SIG-M5 (cell line): Measurements from ENCODE around the gene CORO7.
"Not testable (repeated sequence)": the region's sequence is repeated elsewhere in the genome, so short reads cannot be mapped to it uniquely, and the experiment has no call there.

Source experiments
- DNase-seq: peaks from one replicate; lab custom pipeline; 2025; lab: John Stamatoyannopoulos, UW

The CORO7 gene

GRCh38 chr16:4354512-4355409 is 61.6 kb downstream of the CORO7 start:
- no peak for DNase-seq

- DNase-seq = no peak
These were observed 62.7 kb downstream of the CORO7 start for GRCh38 chr16:4353675-4354074.

- no peak for DNase-seq
These were observed 63.6 kb downstream of the CORO7 start for GRCh38 chr16:4352843-4353242.

- no peak for DNase-seq
These were observed 64.5 kb downstream of the CORO7 start for GRCh38 chr16:4351880-4352279.

- DNase-seq = peak; percentile 30
These were observed 65.4 kb downstream of the CORO7 start, which contains the start of gene PAM16 for GRCh38 chr16:4350787-4351659. PAM16 (minus strand) TSS chr16:4351321; CDS start chr16:4351234, 87 bp downstream.

- no peak for DNase-seq
These were observed 66.0 kb downstream of the CORO7 start for GRCh38 chr16:4350365-4350786.

- no peak for DNase-seq
These were observed 67.1 kb downstream of the CORO7 start for GRCh38 chr16:4349332-4349731.

GRCh38 chr16:4347765-4348509 is 68.5 kb downstream of the CORO7 start:
- DNase-seq = no peak

- peak; percentile 56 for DNase-seq
These were observed 69.4 kb downstream of the CORO7 start for GRCh38 chr16:4347010-4347409.

- DNase-seq = no peak
These were observed 70.3 kb downstream of the CORO7 start for GRCh38 chr16:4345836-4346781.

GRCh38 chr16:4344983-4345835 is 71.2 kb downstream of the CORO7 start:
- DNase-seq = no peak

- not testable (repeated sequence) for DNase-seq
These were observed 72.0 kb downstream of the CORO7 start for GRCh38 chr16:4344300-4344982.

- DNase-seq = no peak
These were observed 73.3 kb downstream of the CORO7 start for GRCh38 chr16:4342866-4343744.

GRCh38 chr16:4341250-4341649 is 75.1 kb downstream of the CORO7 start:
- no peak for DNase-seq

- no peak for DNase-seq
These were observed 76.0 kb downstream of the CORO7 start for GRCh38 chr16:4340443-4340842.

- no peak for DNase-seq
These were observed 76.5 kb downstream of the CORO7 start for GRCh38 chr16:4339909-4340308.

- no peak for DNase-seq
These were observed 76.9 kb downstream of the CORO7 start for GRCh38 chr16:4339455-4339854.

- DNase-seq = no peak
These were observed 77.6 kb downstream of the CORO7 start for GRCh38 chr16:4338712-4339299.
